Testis (tissue), 3 donors: ENCODE measurements around the gene LHFPL5. TPM values are rescaled to one million over a fixed set of nuclear protein-coding genes. Genes with fewer than 3 reads are reported as not detected.

ENCODE experiments used
- DNase-seq: peaks from one replicate; pipeline ENCODE4 v3.0.0-alpha.2; 2019
- H3K27ac ChIP-seq, 2 donors: fragments of 200-600 bp; sonication (generic); one replicate each; pipeline ENCODE4 v1.5.1; 2019
- H3K27me3 ChIP-seq: fragments of 200-600 bp; sonication (generic); one replicate; pipeline ENCODE4 v1.5.1; 2019
- H3K36me3 ChIP-seq: fragments of 200-600 bp; sonication (generic); one replicate; pipeline ENCODE4 v1.5.1; 2017; ENCODE audit warnings: low read depth; ENCODE audit errors: missing control alignments
- H3K4me1 ChIP-seq: fragments of 200-600 bp; sonication (generic); one replicate; pipeline ENCODE4 v1.5.1; 2019
- H3K4me3 ChIP-seq, 2 donors: fragments of 200-600 bp; sonication (generic); one replicate each; pipeline ENCODE4 v1.5.1; 2017 to 2019
- H3K9me3 ChIP-seq: fragments of 200-600 bp; sonication (generic); one replicate; pipeline ENCODE4 v1.5.1; 2017
- POLR2A ChIP-seq: fragments of 450-650 bp; IDR thresholded peaks from one replicate; pipeline ENCODE4 v1.6.1; 2017; ENCODE audit warnings: antibody characterized with exemption, mild to moderate bottlenecking, moderate library complexity
- WGBS, 2 donors: methylation state at CpG; one replicate each; pipeline ENCODE4 v1.1.5; 2018; 5-methylcytosine and 5-hydroxymethylcytosine counted together
- intact Hi-C: fragments of 100-400 bp; cut with DNase I; formaldehyde crosslinking; loops from one replicate; pipeline ENCODE4 v1.15.1; 2023; ENCODE audit warnings: low total_unique reads
- polyA plus RNA-seq: library from polyadenylated mRNA; stranded (reverse); fragments of 350-450 nt; fragmentation: Illumina TruSeq; extraction: RNeasy Lipid Tissue Mini Kit (QIAGEN cat#74804); gene quantifications from one replicate; pipeline ENCODE4 v1.2.3, GENCODE V29; 2014; ENCODE audit warnings: low read depth, low replicate concordance; ENCODE audit not compliant: insufficient read depth
- total RNA-seq, 2 donors: library from RNA; depleted of rRNA; stranded (reverse); fragments of >200 nt; gene quantifications; one replicate each; pipeline ENCODE4 v1.2.3, GENCODE V29; 2016
- TF ChIP-seq, protein P1 (sequence below), 3 experiments: fragments of 450-650 bp in 2 of 3; fragments of 200-600 bp in 1 of 3; sonication (generic) in 1 of 3; IDR thresholded peaks; one replicate each; pipeline ENCODE4 v1.5.1; 2016 to 2019; ENCODE audit warnings: antibody characterized with exemption in 3 of 3, mild to moderate bottlenecking in 2 of 3, moderate library complexity in 1 of 3

LHFPL5 gene
- total and polyA plus RNA-seq, 3 donors from 2014 or later = 0.24 to 0.50 TPM; not detected in 1

DNA sequence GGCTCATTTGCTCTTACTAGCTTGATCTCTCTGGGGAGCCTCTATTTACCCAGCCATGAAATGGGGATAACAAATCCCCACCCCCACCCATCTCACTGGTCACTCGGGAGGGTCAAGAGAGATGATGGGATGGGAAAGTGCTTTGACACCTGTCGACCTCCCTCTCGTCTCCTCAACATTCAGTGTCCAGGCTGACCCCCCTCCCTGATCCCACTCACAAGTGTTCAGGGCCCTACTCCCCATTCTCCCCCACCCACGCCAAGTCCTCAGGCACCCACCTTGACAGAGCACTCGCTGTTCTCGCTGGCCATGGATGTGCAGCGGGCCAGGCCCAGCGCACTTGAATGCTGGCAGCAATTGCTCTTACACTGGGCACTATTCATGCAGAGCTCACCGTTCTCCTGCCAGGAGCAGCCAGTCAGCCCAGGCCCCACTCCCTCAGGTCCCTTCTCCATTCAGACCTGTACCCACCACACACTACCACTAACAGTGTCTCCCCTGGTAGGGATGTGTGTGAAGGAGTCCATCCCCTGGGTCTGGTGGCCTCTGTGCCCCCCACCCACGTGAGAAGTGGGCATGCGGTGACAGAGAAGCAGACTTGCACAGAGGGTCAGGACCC, 9.6 kb upstream of the LHFPL5 start:
- no peak for DNase-seq
- no peak for TF ChIP-seq POLR2A
- TF ChIP-seq, protein P1, sequence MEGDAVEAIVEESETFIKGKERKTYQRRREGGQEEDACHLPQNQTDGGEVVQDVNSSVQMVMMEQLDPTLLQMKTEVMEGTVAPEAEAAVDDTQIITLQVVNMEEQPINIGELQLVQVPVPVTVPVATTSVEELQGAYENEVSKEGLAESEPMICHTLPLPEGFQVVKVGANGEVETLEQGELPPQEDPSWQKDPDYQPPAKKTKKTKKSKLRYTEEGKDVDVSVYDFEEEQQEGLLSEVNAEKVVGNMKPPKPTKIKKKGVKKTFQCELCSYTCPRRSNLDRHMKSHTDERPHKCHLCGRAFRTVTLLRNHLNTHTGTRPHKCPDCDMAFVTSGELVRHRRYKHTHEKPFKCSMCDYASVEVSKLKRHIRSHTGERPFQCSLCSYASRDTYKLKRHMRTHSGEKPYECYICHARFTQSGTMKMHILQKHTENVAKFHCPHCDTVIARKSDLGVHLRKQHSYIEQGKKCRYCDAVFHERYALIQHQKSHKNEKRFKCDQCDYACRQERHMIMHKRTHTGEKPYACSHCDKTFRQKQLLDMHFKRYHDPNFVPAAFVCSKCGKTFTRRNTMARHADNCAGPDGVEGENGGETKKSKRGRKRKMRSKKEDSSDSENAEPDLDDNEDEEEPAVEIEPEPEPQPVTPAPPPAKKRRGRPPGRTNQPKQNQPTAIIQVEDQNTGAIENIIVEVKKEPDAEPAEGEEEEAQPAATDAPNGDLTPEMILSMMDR (IDR thresholded peaks at IDR 0.05) = no peak
- Histone ChIP-seq H3K9me3 (no peaks in the 10 kb centered on the region), H3K4me3 (no peak overlapping the region), H3K27ac (no peak overlapping the region), H3K4me1 (no peaks in the 10 kb centered on the region), H3K27me3 (no peaks in the 10 kb centered on the region), H3K36me3 (no peaks in the 10 kb centered on the region)
- intact Hi-C loops = no loop called here
- WGBS, 2 donors = 92 to 94% methylated on average over 11 of the region's 11 CpGs

- no peak overlapping the region for H3K27ac ChIP-seq
- H3K9me3 ChIP-seq = no peaks in the 10 kb centered on the region
- DNase-seq = no peak
- no peaks in the 10 kb centered on the region for H3K36me3 ChIP-seq
- no peak for TF ChIP-seq POLR2A
- TF ChIP-seq, protein P1 (IDR thresholded peaks at IDR 0.05) = no peak
- H3K4me3 ChIP-seq = no peak overlapping the region
- WGBS, 2 donors = 83 to 84% methylated on average over 4 of the region's 4 CpGs
- H3K4me1 ChIP-seq = no peaks in the 10 kb centered on the region
- no peaks in the 10 kb centered on the region for H3K27me3 ChIP-seq
- intact Hi-C loops = no loop called here
Measured at GRCh38 chr6:35796236-35796635, 8.9 kb upstream of the LHFPL5 start.

GRCh38 chr6:35797837-35798526, 7.2 kb upstream of the LHFPL5 start:
- no peaks in the 10 kb centered on the region for H3K36me3 ChIP-seq
- H3K4me3 ChIP-seq = no peak overlapping the region
- no peaks in the 10 kb centered on the region for H3K27me3 ChIP-seq
- no peaks in the 10 kb centered on the region for H3K9me3 ChIP-seq
- H3K27ac ChIP-seq = no peak overlapping the region
- 83% methylated on average over 8 of the region's 8 CpGs for WGBS, 2 donors
- no peak for DNase-seq
- H3K4me1 ChIP-seq = no peaks in the 10 kb centered on the region
- TF ChIP-seq, protein P1 (IDR thresholded peaks at IDR 0.05) = no peak
- no peak for TF ChIP-seq POLR2A
- intact Hi-C loops = loop anchor here (1.0 kb wide), 1 partner anchor 11 kb away; no protein-coding TSS in a partner anchor

GRCh38 chr6:35798706-35799105, 6.4 kb upstream of the LHFPL5 start:
- Histone ChIP-seq H3K9me3 (no peaks in the 10 kb centered on the region), H3K36me3 (no peaks in the 10 kb centered on the region), H3K4me3 (no peak overlapping the region), H3K27ac (no peak overlapping the region), H3K4me1 (no peaks in the 10 kb centered on the region), H3K27me3 (no peaks in the 10 kb centered on the region)
- TF ChIP-seq POLR2A = no peak
- TF ChIP-seq, protein P1 (IDR thresholded peaks at IDR 0.05) = no peak
- 69 to 81% methylated on average over 5 of the region's 5 CpGs for WGBS, 2 donors
- no peak for DNase-seq
- intact Hi-C loops = loop anchor here (1.0 kb wide), 1 partner anchor 11 kb away; no protein-coding TSS in a partner anchor
